HepG2 (cell line): ENCODE measurements around the gene ADARB1. TPM values are rescaled to one million over a fixed set of nuclear protein-coding genes. Genes with fewer than 3 reads are reported as not detected.

ENCODE experiments used
- ATAC-seq: fragments of 200-7000 bp; cut with Tn5 transposase; 3 replicates; pipeline ENCODE4 v1.9.1; 2020; ENCODE audit warnings: mild to moderate bottlenecking, moderate library complexity
- BruUV-seq: library from RNA; stranded (reverse); fragments of 400-500 nt; replicated peaks from 2 replicates; lab custom pipeline; 2021; lab: Mats Ljungman, UMichigan
- CTCF ChIA-PET: fragments of 300-600 bp; formaldehyde crosslinking; extraction: SDS; loops from one replicate; lab custom pipeline; 2021; ENCODE audit warnings: low total read pairs, inconsistent platforms, low intra/inter-chr PET ratio; lab: Yijun Ruan, JAX
- POLR2A ChIA-PET: fragments of 350-600 bp; sonication (Branson Sonifier 250); formaldehyde crosslinking; loops from one replicate; lab custom pipeline; 2020; ENCODE audit warnings: antibody characterized with exemption, inconsistent platforms; lab: Yijun Ruan, JAX
- DNase-seq: peaks from one replicate; pipeline ENCODE4 v3.0.0-alpha.2; 2015; ENCODE audit warnings: low spot score
- FAIRE-seq: peaks from 3 replicates; lab custom pipeline; 2011; peaks lifted over from hg19 to GRCh38; lab: Jason Lieb, UNC
- H2AFZ ChIP-seq: one replicate; pipeline ENCODE4 v1.6.1; 2011; ENCODE audit warnings: low read length, inconsistent platforms
- H3K27ac ChIP-seq: fragments of 300-600 bp; 3 replicates; pipeline ENCODE4 v1.8.0; 2011; ENCODE audit warnings: mixed run types, mild to moderate bottlenecking, mixed read lengths, low read length, inconsistent platforms; ENCODE audit not compliant: insufficient read depth; ENCODE audit errors: extremely low read length
- H3K27me3 ChIP-seq, 2 experiments: fragments of 200-600 bp in 1 of 2; 2 replicates in 1 of 2; 3 replicates in 1 of 2; pipeline versions ENCODE4 v1.6.0 to v1.8.0; 2011; ENCODE audit warnings: low read length in 2 of 2, mild to moderate bottlenecking in 2 of 2, moderate library complexity in 2 of 2, inconsistent platforms in 1 of 2; ENCODE audit not compliant: insufficient read depth in 2 of 2, control insufficient read depth in 1 of 2
- H3K36me3 ChIP-seq, 2 experiments: fragments of 200-600 bp in 1 of 2; replicated peaks in 1 of 2; 2 replicates in 1 of 2; 3 replicates in 1 of 2; pipeline versions ENCODE4 v1.5.1 to v1.8.0; 2011; ENCODE audit warnings: low read length in 2 of 2, inconsistent platforms in 1 of 2; ENCODE audit not compliant: insufficient read depth in 2 of 2, control insufficient read depth in 1 of 2
- H3K4me1 ChIP-seq: 2 replicates; pipeline ENCODE4 v1.5.1; 2012; ENCODE audit warnings: low read length, inconsistent platforms; ENCODE audit not compliant: insufficient read depth
- H3K4me2 ChIP-seq: 2 replicates; pipeline ENCODE4 v1.6.0; 2011; ENCODE audit warnings: low read depth, low read length, inconsistent platforms
- H3K4me3 ChIP-seq, 3 experiments: fragments of 200-600 bp in 1 of 3; sonication (generic), shearing (Covaris generic) in 1 of 3; replicated peaks in 1 of 3; 2 replicates each; pipeline ENCODE4 v1.5.1; 2011 to 2016; ENCODE audit warnings: low read length in 3 of 3, inconsistent platforms in 2 of 3, low read depth in 2 of 3, mild to moderate bottlenecking in 2 of 3, control low read depth in 1 of 3, mixed read lengths in 1 of 3; ENCODE audit not compliant: insufficient read depth in 1 of 3
- H3K79me2 ChIP-seq: one replicate; pipeline ENCODE4 v1.6.1; 2011; ENCODE audit warnings: low read length, inconsistent platforms; ENCODE audit not compliant: insufficient read depth
- H3K9ac ChIP-seq: 2 replicates; pipeline ENCODE4 v1.6.0; 2011; ENCODE audit warnings: mild to moderate bottlenecking, low read depth, low read length, inconsistent platforms; ENCODE audit not compliant: insufficient read depth
- H3K9me3 ChIP-seq: 2 replicates; pipeline ENCODE4 v1.5.1; 2012; ENCODE audit warnings: mild to moderate bottlenecking, low read length
- H4K20me1 ChIP-seq: 2 replicates; pipeline ENCODE4 v1.6.0; 2011; ENCODE audit warnings: inconsistent platforms, mild to moderate bottlenecking, low read length, moderate library complexity; ENCODE audit not compliant: insufficient read depth
- KLF9 ChIP-seq: IDR thresholded peaks from 2 replicates; pipeline ENCODE4 v1.6.1; 2016; ENCODE audit warnings: low read depth
- KMT2B ChIP-seq: IDR thresholded peaks from 2 replicates; pipeline ENCODE4 v1.6.1; 2016; ENCODE audit warnings: missing genetic modification reagents, missing compliant biosample characterization
- NCOA1 ChIP-seq: sonication (generic); formaldehyde crosslinking; IDR thresholded peaks from 2 replicates; pipeline ENCODE4 v1.9.0; 2021; ENCODE audit warnings: missing genetic modification reagents
- NR2F2 ChIP-seq: IDR thresholded peaks from 2 replicates; pipeline ENCODE4 v1.6.1; 2012; ENCODE audit warnings: low read depth, inconsistent platforms, borderline replicate concordance
- ONECUT2 ChIP-seq: sonication (generic); formaldehyde crosslinking; IDR thresholded peaks from 2 replicates; pipeline ENCODE4 v1.4.0; 2020; ENCODE audit warnings: missing genetic modification reagents
- PCBP2 ChIP-seq: fragments of 200-400 bp; formaldehyde crosslinking; optimal IDR thresholded peaks from 2 replicates; pipeline ENCODE3; 2018; ENCODE audit warnings: low read length, low read depth; ENCODE audit not compliant: poor library complexity, severe bottlenecking
- RBM22 ChIP-seq: fragments of 200-400 bp; formaldehyde crosslinking; optimal IDR thresholded peaks from 2 replicates; pipeline ENCODE3; 2017; ENCODE audit warnings: mild to moderate bottlenecking, low read length, moderate library complexity
- SAFB2 ChIP-seq: sonication (generic); formaldehyde crosslinking; IDR thresholded peaks from 2 replicates; pipeline ENCODE4 v1.5.1; 2020; ENCODE audit warnings: missing genetic modification reagents, low read depth, mild to moderate bottlenecking, borderline replicate concordance
- SIX1 ChIP-seq: sonication (generic); formaldehyde crosslinking; IDR thresholded peaks from 2 replicates; pipeline ENCODE4 v1.4.0; 2020; ENCODE audit warnings: missing genetic modification reagents, borderline replicate concordance
- SRY ChIP-seq: sonication (generic); formaldehyde crosslinking; IDR thresholded peaks from 2 replicates; pipeline ENCODE4 v1.8.0; 2022; ENCODE audit warnings: mild to moderate bottlenecking, missing genetic modification reagents
- U2AF2 ChIP-seq: fragments of 200-400 bp; formaldehyde crosslinking; IDR thresholded peaks from 2 replicates; pipeline ENCODE4 v1.6.1; 2017; ENCODE audit warnings: low read depth, mild to moderate bottlenecking, low read length
- ZFP62 ChIP-seq: sonication (generic); formaldehyde crosslinking; IDR thresholded peaks from 2 replicates; pipeline ENCODE4 v1.4.0; 2020; ENCODE audit warnings: missing genetic modification reagents
- ZNF430 ChIP-seq: sonication (generic); formaldehyde crosslinking; IDR thresholded peaks from 2 replicates; pipeline ENCODE4 v1.9.0; 2021; ENCODE audit warnings: mild to moderate bottlenecking, missing genetic modification reagents
- ZNF543 ChIP-seq: sonication (generic); formaldehyde crosslinking; IDR thresholded peaks from 2 replicates; pipeline ENCODE4 v1.4.0; 2020; ENCODE audit warnings: mild to moderate bottlenecking, missing genetic modification reagents
- ZSCAN30 ChIP-seq: sonication (generic); formaldehyde crosslinking; IDR thresholded peaks from 2 replicates; pipeline ENCODE4 v1.5.0; 2020; ENCODE audit warnings: mild to moderate bottlenecking, missing genetic modification reagents
- WGBS: methylation state at CpG from one replicate; pipeline ENCODE4 v1.1.6; 2017; ENCODE audit warnings: low lambda C conversion rate; 5-methylcytosine and 5-hydroxymethylcytosine counted together
- in situ Hi-C: cut with HindIII; loops from 2 replicates; pipeline ENCODE4 v1.10.0; 2017; ENCODE audit warnings: low pct_unique_long_range_greater_than_20kb; ENCODE audit not compliant: extremely low pct_ligation_motif_present
- intact Hi-C: fragments of 100-400 bp; cut with micrococcal nuclease; formaldehyde crosslinking; loops from one replicate; pipeline ENCODE4 v1.10.0; 2022; ENCODE audit not compliant: unreplicated experiment
- polyA plus RNA-seq, 8 experiments: library from polyadenylated mRNA; depleted of rRNA in 3 of 8; stranded (reverse) in 7 of 8; unstranded in 1 of 8; fragments of >200 nt; fragmentation: Illumina TruSeq in 4 of 8; extraction: Trizol in 4 of 8; gene quantifications; 2 replicates each; pipeline versions ENCODE4 v1.2.1 to v1.2.3, GENCODE V29; 2011 to 2016; ENCODE audit warnings: low read depth in 4 of 8, missing spikeins in 1 of 8, mixed read lengths in 1 of 8; ENCODE audit not compliant: insufficient read depth in 1 of 8
- total RNA-seq, 5 experiments: library from RNA; depleted of rRNA; stranded (reverse); fragments of >200 nt; fragmentation: Illumina TruSeq; extraction: Trizol; gene quantifications; 2 replicates each; pipeline ENCODE4 v1.2.3, GENCODE V29; 2016; ENCODE audit warnings: low read depth in 1 of 5
- TF ChIP-seq, protein P1 (sequence below): sonication (generic); formaldehyde crosslinking; IDR thresholded peaks from 2 replicates; pipeline ENCODE4 v1.5.1; 2020; ENCODE audit warnings: mild to moderate bottlenecking, missing genetic modification reagents, moderate library complexity
- TF ChIP-seq, protein P2 (sequence below): sonication (generic); formaldehyde crosslinking; IDR thresholded peaks from 2 replicates; pipeline ENCODE4 v1.8.0; 2022; ENCODE audit warnings: missing genetic modification reagents, low read depth, mild to moderate bottlenecking, borderline replicate concordance
- TF ChIP-seq, protein P3 (sequence below): sonication (generic); formaldehyde crosslinking; IDR thresholded peaks from 2 replicates; pipeline ENCODE4 v1.5.1; 2020; ENCODE audit warnings: mild to moderate bottlenecking, missing genetic modification reagents
- TF ChIP-seq, protein P4 (sequence below): sonication (generic); formaldehyde crosslinking; IDR thresholded peaks from 2 replicates; pipeline ENCODE4 v1.5.1; 2020; ENCODE audit warnings: missing genetic modification reagents, mild to moderate bottlenecking, borderline replicate concordance

ADARB1 gene
- total and polyA plus RNA-seq, 2 of the 13 experiments (the other 11 are each of a cell fraction or from before 2014, with no cell fraction given): 6.6 to 10.0 TPM

DNA sequence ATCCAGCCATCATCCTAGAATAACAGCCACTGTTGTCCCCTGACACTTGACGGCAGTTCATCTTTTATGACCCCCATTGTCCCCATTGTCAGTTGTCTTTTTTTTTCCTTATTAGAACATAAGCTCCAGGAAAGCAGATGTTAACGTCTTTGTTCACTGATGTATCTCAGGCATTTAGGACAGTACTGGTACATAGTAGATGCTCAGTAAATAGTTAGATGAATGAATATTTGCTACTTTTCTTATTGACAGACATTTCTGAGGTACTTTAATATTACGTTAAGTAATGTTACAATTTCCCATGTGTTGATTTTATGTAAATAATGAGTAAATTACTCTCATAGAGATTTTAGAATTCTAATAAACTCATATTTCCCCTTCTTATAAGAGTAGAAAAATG lies 69.5 kb downstream of the ADARB1 start (continued):
- TF ChIP-seq RBM22: no peak
- TF ChIP-seq PCBP2: no peak
- TF ChIP-seq KLF9 (CRISPR knock-in tag): no peak
- no peak for TF ChIP-seq SIX1
- no peak for TF ChIP-seq ZNF430 (CRISPR knock-in tag)

DNA sequence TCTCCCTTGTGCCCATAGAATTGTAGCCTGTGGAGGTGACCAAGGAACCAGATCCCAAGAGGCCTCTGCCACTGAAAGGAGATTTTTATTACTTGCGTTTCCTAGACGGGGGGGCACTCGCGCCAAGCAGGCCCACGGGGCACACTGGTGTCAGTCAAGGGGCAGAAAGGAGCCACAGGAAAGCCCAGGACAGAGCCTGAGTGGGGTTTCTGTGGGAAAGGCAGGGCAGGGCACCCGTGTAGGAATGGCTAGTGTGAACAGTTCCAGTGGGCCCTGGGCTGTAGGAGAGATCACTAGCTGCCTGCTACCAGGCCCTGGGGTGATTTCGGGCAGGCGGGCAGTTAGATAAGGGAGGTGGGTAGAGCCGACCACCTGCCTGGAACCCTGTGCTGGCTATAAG lies 70.8 kb downstream of the ADARB1 start:
- Histone ChIP-seq H4K20me1 (no peaks in the 10 kb centered on the region), H3K9ac (no peak overlapping the region), H3K9me3 (no peaks in the 10 kb centered on the region), H3K27ac (no peak overlapping the region), H3K79me2 (no peaks in the 10 kb centered on the region), H3K36me3 (peaks cover 2 to 4% of the 10 kb centered on the region in 2 experiments; a peak in 1 of 5 replicates), H3K4me1 (no peaks in the 10 kb centered on the region), H3K4me2 (no peak overlapping the region), H3K27me3 (no peaks in the 10 kb centered on the region), H2AFZ (no peak overlapping the region), H3K4me3 (no peak overlapping the region)
- 88% methylated on average over 9 of the region's 9 CpGs for WGBS
- ATAC-seq: no peak
- in situ Hi-C loops: no loop called here
- intact Hi-C loops: no loop called here
- ChIA-PET CTCF (no interaction called here), POLR2A (no interaction called here)
- FAIRE-seq: no peak
- no TSS peak for BruUV-seq
- no peak for DNase-seq
- TF ChIP-seq KMT2B (CRISPR knock-in tag): no peak
- TF ChIP-seq, protein P1, sequence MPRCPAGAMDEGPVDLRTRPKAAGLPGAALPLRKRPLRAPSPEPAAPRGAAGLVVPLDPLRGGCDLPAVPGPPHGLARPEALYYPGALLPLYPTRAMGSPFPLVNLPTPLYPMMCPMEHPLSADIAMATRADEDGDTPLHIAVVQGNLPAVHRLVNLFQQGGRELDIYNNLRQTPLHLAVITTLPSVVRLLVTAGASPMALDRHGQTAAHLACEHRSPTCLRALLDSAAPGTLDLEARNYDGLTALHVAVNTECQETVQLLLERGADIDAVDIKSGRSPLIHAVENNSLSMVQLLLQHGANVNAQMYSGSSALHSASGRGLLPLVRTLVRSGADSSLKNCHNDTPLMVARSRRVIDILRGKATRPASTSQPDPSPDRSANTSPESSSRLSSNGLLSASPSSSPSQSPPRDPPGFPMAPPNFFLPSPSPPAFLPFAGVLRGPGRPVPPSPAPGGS (CRISPR knock-in tag): no peak
- TF ChIP-seq, protein P2, sequence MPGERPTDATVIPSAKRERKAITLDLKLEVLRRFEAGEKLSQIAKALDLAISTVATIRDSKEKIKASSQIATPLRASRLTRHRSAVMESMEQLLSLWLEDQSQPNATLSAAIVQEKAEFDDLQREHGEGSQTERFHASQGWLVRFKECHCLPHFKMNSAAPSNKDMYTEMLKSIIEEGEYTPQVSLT (CRISPR knock-in tag): no peak
- TF ChIP-seq ZSCAN30: no peak
- TF ChIP-seq ZFP62 (CRISPR knock-in tag): no peak
- TF ChIP-seq NR2F2: no peak
- no peak for TF ChIP-seq SAFB2
- TF ChIP-seq ONECUT2 (CRISPR knock-in tag): no peak
- no peak for TF ChIP-seq NCOA1
- TF ChIP-seq, protein P3, sequence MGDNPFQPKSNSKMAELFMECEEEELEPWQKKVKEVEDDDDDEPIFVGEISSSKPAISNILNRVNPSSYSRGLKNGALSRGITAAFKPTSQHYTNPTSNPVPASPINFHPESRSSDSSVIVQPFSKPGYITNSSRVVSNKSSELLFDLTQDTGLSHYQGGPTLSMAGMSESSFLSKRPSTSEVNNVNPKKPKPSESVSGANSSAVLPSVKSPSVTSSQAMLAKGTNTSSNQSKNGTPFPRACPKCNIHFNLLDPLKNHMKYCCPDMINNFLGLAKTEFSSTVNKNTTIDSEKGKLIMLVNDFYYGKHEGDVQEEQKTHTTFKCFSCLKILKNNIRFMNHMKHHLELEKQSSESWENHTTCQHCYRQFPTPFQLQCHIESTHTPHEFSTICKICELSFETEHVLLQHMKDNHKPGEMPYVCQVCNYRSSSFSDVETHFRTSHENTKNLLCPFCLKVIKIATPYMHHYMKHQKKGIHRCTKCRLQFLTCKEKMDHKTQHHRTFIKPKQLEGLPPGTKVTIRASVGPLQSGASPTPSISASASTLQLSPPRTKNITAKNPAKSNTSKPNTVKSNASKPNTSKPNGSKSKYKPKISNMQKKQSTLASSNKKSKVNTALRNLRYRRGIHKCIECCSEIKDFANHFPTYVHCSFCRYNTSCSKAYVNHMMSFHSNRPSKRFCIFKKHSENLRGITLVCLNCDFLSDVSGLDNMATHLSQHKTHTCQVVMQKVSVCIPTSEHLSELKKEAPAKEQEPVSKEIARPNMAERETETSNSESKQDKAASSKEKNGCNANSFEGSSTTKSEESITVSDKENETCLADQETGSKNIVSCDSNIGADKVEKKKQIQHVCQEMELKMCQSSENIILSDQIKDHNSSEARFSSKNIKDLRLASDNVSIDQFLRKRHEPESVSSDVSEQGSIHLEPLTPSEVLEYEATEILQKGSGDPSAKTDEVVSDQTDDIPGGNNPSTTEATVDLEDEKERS (CRISPR knock-in tag): no peak
- no peak for TF ChIP-seq SRY (CRISPR knock-in tag)
- TF ChIP-seq, protein P4, sequence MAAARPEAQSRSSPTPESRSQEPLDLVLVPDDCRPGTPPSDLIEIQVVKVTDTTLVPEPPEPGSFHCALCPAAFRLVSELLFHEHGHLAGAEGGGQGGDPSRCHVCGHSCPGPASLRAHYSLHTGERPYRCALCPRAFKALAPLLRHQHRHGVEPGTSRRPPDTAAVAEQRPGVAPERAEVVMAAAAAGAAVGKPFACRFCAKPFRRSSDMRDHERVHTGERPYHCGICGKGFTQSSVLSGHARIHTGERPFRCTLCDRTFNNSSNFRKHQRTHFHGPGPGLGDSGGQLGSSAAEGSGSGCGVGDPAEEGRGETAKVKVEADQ (CRISPR knock-in tag): no peak
- no peak for TF ChIP-seq ZNF543 (CRISPR knock-in tag)
- TF ChIP-seq U2AF2: no peak
